HG03521 (cell line): ENCODE measurements around the gene GASK1B.

Source experiments
- ATAC-seq: cut with Tn5 transposase; IDR thresholded peaks from one replicate; pipeline ENCODE4 v1.9.1; 2021; ENCODE audit warnings: mild to moderate bottlenecking, moderate library complexity; ENCODE audit not compliant: unreplicated experiment

Gene GASK1B

GRCh38 chr4:158172261-158173258 lies at the start of gene GASK1B:
Gene GASK1B (minus strand): TSS chr4:158173025. CDS start chr4:158171375, 1,650 bp downstream.
- no peak for ATAC-seq

- ATAC-seq, result no peak
Observed at GRCh38 chr4:158219623-158220022, 46.8 kb upstream of the GASK1B start.

GRCh38 chr4:158217763-158218162 lies 44.9 kb upstream of the GASK1B start:
- no peak for ATAC-seq

- ATAC-seq, result no peak
Observed at GRCh38 chr4:158214856-158215255, 42.0 kb upstream of the GASK1B start.

- ATAC-seq, result no peak
Observed at GRCh38 chr4:158213466-158213865, 40.6 kb upstream of the GASK1B start.

- ATAC-seq, result no peak
Observed at GRCh38 chr4:158211222-158211621, 38.4 kb upstream of the GASK1B start.

- ATAC-seq, result peak; percentile 97
Observed at GRCh38 chr4:158209825-158210807, 37.3 kb upstream of the GASK1B start, which contains the start of gene TMEM144. Gene TMEM144 (plus strand): TSS chr4:158210486. CDS start chr4:158212668, 2,182 bp downstream.

- peak; percentile 33 for ATAC-seq
Observed at GRCh38 chr4:158208963-158209640, 36.3 kb upstream of the GASK1B start.

GRCh38 chr4:158203929-158204328 lies 31.1 kb upstream of the GASK1B start:
- ATAC-seq, result no peak

- no peak for ATAC-seq
Observed at GRCh38 chr4:158203436-158203835, 30.6 kb upstream of the GASK1B start.

GRCh38 chr4:158202481-158202880 lies 29.7 kb upstream of the GASK1B start:
- ATAC-seq, result no peak

- ATAC-seq, result no peak
Observed at GRCh38 chr4:158201876-158202275, 29.1 kb upstream of the GASK1B start.

GRCh38 chr4:158201322-158201721 lies 28.5 kb upstream of the GASK1B start:
- no peak for ATAC-seq

- ATAC-seq, result no peak
Observed at GRCh38 chr4:158200214-158200613, 27.4 kb upstream of the GASK1B start.

- no peak for ATAC-seq
Observed at GRCh38 chr4:158197194-158197776, 24.5 kb upstream of the GASK1B start.

GRCh38 chr4:158195297-158195696 lies 22.5 kb upstream of the GASK1B start:
- ATAC-seq, result no peak

GRCh38 chr4:158193171-158193749 lies 20.4 kb upstream of the GASK1B start:
- ATAC-seq, result peak; percentile 65

- no peak for ATAC-seq
Observed at GRCh38 chr4:158192439-158193158, 19.8 kb upstream of the GASK1B start.

GRCh38 chr4:158190718-158191117 lies 17.9 kb upstream of the GASK1B start:
- no peak for ATAC-seq
